H1 (cell line): ENCODE results near the gene GNG13.

Experiments used
- CEBPB ChIP-seq: IDR thresholded peaks from 2 replicates; pipeline ENCODE4 v1.6.1; 2012; ENCODE audit warnings: low read depth, low read length
- CHD2 ChIP-seq: IDR thresholded peaks from 2 replicates; pipeline ENCODE4 v1.6.1; 2012; ENCODE audit warnings: low read length, improper control_type of control experiment
- EP300 ChIP-seq, 2 experiments: IDR thresholded peaks; 1 replicate in 1 of 2; 2 replicates in 1 of 2; pipeline ENCODE4 v1.6.1; 2011 to 2012; ENCODE audit warnings: low read depth in 2 of 2, low read length in 2 of 2, mild to moderate bottlenecking in 2 of 2, borderline replicate concordance in 1 of 2, inconsistent platforms in 1 of 2, moderate library complexity in 1 of 2
- EZH2 ChIP-seq: fragments of 200-600 bp; sonication (generic); IDR thresholded peaks from 2 replicates; pipeline ENCODE4 v1.7.1; 2012; ENCODE audit warnings: low read depth, mild to moderate bottlenecking, moderate library complexity, low read length, inconsistent platforms; ENCODE audit not compliant: severe bottlenecking
- PHF8 ChIP-seq: fragments of 200-600 bp; sonication (generic); conservative IDR thresholded peaks from 2 replicates; pipeline ENCODE4 v1.7.1; 2012; ENCODE audit warnings: low read depth, mild to moderate bottlenecking, inconsistent platforms, low read length, moderate library complexity
- RNF2 ChIP-seq: fragments of 200-900, 300-1000 bp; sonication (generic); IDR thresholded peaks from 2 replicates; pipeline ENCODE4 v1.7.1; 2016; ENCODE audit warnings: borderline replicate concordance, low read depth, mild to moderate bottlenecking, antibody characterized with exemption, low read length; ENCODE audit not compliant: poor library complexity, severe bottlenecking; ENCODE audit errors: missing control alignments
- RXRA ChIP-seq: IDR thresholded peaks from 2 replicates; pipeline ENCODE4 v1.6.1; 2011; ENCODE audit warnings: low read depth, mild to moderate bottlenecking, low read length, moderate library complexity; ENCODE audit not compliant: insufficient read depth
- SIX5 ChIP-seq: IDR thresholded peaks from 2 replicates; pipeline ENCODE4 v1.6.1; 2011; ENCODE audit warnings: mild to moderate bottlenecking, low read depth, low read length
- YY1 ChIP-seq: IDR thresholded peaks from 2 replicates; pipeline ENCODE4 v1.6.1; 2011; ENCODE audit warnings: low read depth, mild to moderate bottlenecking, low read length
- TF ChIP-seq, protein P1 (sequence below): fragments of 300-600 bp; sonication (generic); IDR thresholded peaks from 2 replicates; pipeline ENCODE4 v1.7.1; 2012; ENCODE audit warnings: low read length, moderate library complexity, mild to moderate bottlenecking, inconsistent platforms; ENCODE audit not compliant: insufficient replicate concordance
- TF ChIP-seq, protein P2 (sequence below), 3 experiments: IDR thresholded peaks; 1 replicate in 2 of 3; 2 replicates in 1 of 3; pipeline versions ENCODE4 v1.5.1 to v1.6.1; 2011; ENCODE audit warnings: low read length in 3 of 3, mild to moderate bottlenecking in 3 of 3, inconsistent platforms in 2 of 3, low read depth in 1 of 3, moderate library complexity in 1 of 3; ENCODE audit not compliant: insufficient read depth in 1 of 3; ENCODE audit errors: control extremely low read depth in 1 of 3
- TF ChIP-seq, protein P3 (sequence below): IDR thresholded peaks from 2 replicates; pipeline ENCODE4 v1.6.1; 2012; ENCODE audit warnings: inconsistent platforms

DNA sequence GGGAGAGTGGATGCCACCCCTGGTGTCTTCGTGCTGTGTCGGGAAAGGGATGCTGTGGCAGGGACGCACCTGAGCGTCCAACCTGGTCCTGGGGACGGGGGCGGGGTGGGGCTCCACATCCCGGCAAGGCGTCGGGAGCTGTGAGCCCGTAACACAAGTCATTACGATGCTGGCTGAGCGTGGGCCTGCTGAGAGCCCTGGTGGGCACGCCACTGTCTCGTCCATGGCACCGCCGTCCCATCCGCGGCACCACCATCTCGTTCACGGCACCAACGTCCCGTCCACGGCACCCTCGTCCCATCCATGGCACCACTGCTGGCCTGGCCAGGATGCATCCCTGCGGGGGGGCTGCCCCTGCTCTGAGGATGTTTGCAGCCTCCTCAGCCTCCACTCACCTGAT is 24.1 kb upstream of the GNG13 start:
- TF ChIP-seq CEBPB (no peak), YY1 (no peak), CHD2 (no peak), PHF8 (no peak), RXRA (no peak), SIX5 (no peak), RNF2 (no peak), EZH2 (no peak), EP300 (IDR thresholded peaks at IDR 0.05; ENCODE audit: borderline replicate concordance in 1 of 2, low read depth in 2 of 2, low read length in 2 of 2) (no peak)
- TF ChIP-seq, protein P1, sequence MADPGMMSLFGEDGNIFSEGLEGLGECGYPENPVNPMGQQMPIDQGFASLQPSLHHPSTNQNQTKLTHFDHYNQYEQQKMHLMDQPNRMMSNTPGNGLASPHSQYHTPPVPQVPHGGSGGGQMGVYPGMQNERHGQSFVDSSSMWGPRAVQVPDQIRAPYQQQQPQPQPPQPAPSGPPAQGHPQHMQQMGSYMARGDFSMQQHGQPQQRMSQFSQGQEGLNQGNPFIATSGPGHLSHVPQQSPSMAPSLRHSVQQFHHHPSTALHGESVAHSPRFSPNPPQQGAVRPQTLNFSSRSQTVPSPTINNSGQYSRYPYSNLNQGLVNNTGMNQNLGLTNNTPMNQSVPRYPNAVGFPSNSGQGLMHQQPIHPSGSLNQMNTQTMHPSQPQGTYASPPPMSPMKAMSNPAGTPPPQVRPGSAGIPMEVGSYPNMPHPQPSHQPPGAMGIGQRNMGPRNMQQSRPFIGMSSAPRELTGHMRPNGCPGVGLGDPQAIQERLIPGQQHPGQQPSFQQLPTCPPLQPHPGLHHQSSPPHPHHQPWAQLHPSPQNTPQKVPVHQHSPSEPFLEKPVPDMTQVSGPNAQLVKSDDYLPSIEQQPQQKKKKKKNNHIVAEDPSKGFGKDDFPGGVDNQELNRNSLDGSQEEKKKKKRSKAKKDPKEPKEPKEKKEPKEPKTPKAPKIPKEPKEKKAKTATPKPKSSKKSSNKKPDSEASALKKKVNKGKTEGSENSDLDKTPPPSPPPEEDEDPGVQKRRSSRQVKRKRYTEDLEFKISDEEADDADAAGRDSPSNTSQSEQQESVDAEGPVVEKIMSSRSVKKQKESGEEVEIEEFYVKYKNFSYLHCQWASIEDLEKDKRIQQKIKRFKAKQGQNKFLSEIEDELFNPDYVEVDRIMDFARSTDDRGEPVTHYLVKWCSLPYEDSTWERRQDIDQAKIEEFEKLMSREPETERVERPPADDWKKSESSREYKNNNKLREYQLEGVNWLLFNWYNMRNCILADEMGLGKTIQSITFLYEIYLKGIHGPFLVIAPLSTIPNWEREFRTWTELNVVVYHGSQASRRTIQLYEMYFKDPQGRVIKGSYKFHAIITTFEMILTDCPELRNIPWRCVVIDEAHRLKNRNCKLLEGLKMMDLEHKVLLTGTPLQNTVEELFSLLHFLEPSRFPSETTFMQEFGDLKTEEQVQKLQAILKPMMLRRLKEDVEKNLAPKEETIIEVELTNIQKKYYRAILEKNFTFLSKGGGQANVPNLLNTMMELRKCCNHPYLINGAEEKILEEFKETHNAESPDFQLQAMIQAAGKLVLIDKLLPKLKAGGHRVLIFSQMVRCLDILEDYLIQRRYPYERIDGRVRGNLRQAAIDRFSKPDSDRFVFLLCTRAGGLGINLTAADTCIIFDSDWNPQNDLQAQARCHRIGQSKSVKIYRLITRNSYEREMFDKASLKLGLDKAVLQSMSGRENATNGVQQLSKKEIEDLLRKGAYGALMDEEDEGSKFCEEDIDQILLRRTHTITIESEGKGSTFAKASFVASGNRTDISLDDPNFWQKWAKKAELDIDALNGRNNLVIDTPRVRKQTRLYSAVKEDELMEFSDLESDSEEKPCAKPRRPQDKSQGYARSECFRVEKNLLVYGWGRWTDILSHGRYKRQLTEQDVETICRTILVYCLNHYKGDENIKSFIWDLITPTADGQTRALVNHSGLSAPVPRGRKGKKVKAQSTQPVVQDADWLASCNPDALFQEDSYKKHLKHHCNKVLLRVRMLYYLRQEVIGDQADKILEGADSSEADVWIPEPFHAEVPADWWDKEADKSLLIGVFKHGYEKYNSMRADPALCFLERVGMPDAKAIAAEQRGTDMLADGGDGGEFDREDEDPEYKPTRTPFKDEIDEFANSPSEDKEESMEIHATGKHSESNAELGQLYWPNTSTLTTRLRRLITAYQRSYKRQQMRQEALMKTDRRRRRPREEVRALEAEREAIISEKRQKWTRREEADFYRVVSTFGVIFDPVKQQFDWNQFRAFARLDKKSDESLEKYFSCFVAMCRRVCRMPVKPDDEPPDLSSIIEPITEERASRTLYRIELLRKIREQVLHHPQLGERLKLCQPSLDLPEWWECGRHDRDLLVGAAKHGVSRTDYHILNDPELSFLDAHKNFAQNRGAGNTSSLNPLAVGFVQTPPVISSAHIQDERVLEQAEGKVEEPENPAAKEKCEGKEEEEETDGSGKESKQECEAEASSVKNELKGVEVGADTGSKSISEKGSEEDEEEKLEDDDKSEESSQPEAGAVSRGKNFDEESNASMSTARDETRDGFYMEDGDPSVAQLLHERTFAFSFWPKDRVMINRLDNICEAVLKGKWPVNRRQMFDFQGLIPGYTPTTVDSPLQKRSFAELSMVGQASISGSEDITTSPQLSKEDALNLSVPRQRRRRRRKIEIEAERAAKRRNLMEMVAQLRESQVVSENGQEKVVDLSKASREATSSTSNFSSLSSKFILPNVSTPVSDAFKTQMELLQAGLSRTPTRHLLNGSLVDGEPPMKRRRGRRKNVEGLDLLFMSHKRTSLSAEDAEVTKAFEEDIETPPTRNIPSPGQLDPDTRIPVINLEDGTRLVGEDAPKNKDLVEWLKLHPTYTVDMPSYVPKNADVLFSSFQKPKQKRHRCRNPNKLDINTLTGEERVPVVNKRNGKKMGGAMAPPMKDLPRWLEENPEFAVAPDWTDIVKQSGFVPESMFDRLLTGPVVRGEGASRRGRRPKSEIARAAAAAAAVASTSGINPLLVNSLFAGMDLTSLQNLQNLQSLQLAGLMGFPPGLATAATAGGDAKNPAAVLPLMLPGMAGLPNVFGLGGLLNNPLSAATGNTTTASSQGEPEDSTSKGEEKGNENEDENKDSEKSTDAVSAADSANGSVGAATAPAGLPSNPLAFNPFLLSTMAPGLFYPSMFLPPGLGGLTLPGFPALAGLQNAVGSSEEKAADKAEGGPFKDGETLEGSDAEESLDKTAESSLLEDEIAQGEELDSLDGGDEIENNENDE: no peak
- TF ChIP-seq, protein P2, sequence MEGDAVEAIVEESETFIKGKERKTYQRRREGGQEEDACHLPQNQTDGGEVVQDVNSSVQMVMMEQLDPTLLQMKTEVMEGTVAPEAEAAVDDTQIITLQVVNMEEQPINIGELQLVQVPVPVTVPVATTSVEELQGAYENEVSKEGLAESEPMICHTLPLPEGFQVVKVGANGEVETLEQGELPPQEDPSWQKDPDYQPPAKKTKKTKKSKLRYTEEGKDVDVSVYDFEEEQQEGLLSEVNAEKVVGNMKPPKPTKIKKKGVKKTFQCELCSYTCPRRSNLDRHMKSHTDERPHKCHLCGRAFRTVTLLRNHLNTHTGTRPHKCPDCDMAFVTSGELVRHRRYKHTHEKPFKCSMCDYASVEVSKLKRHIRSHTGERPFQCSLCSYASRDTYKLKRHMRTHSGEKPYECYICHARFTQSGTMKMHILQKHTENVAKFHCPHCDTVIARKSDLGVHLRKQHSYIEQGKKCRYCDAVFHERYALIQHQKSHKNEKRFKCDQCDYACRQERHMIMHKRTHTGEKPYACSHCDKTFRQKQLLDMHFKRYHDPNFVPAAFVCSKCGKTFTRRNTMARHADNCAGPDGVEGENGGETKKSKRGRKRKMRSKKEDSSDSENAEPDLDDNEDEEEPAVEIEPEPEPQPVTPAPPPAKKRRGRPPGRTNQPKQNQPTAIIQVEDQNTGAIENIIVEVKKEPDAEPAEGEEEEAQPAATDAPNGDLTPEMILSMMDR (IDR thresholded peaks at IDR 0.05; ENCODE audit: control extremely low read depth in 1 of 3, insufficient read depth in 1 of 3, low read depth in 1 of 3, low read length in 3 of 3): no peak
- TF ChIP-seq, protein P3, sequence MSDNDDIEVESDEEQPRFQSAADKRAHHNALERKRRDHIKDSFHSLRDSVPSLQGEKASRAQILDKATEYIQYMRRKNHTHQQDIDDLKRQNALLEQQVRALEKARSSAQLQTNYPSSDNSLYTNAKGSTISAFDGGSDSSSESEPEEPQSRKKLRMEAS: no peak
